A549 (cell line): ENCODE results near the gene SND1.

ENCODE experiments used
- BHLHE40 ChIP-seq: IDR thresholded peaks from 2 replicates; pipeline ENCODE4 v1.6.1; 2012; ENCODE audit warnings: low read depth, low read length, inconsistent platforms
- CEBPB ChIP-seq, 2 experiments: fragments of >200 bp in 1 of 2; sonication (Bioruptor Twin) in 1 of 2; formaldehyde crosslinking in 1 of 2; IDR thresholded peaks; 2 replicates each; pipeline ENCODE4 v1.6.1; 2012 to 2016
- CHD2 ChIP-seq: fragments of 150-350 bp; IDR thresholded peaks from 2 replicates; pipeline ENCODE4 v1.6.1; 2014; ENCODE audit warnings: low read length; ENCODE audit not compliant: partially characterized antibody
- EP300 ChIP-seq, 2 experiments: fragments of >200 bp; sonication (Bioruptor Twin); formaldehyde crosslinking; IDR thresholded peaks; 2 replicates in 1 of 2; 3 replicates in 1 of 2; pipeline ENCODE4 v1.6.1; 2016 to 2017
- MYC ChIP-seq: IDR thresholded peaks from 2 replicates; pipeline ENCODE4 v1.6.1; 2012; ENCODE audit warnings: mild to moderate bottlenecking, inconsistent platforms, low read length, improper control_type of control experiment, borderline replicate concordance
- POLR2A ChIP-seq: IDR thresholded peaks from 2 replicates; pipeline ENCODE4 v1.6.1; 2012; ENCODE audit warnings: mild to moderate bottlenecking, low read length
- RFX5 ChIP-seq: fragments of 450-650 bp; IDR thresholded peaks from 2 replicates; pipeline ENCODE4 v1.7.1; 2014; ENCODE audit warnings: antibody characterized with exemption, mild to moderate bottlenecking, moderate library complexity
- RNF2 ChIP-seq: fragments of 200-600 bp; sonication (generic); IDR thresholded peaks from 2 replicates; pipeline ENCODE4 v1.6.1; 2016; ENCODE audit warnings: low read depth, mild to moderate bottlenecking, antibody characterized with exemption, moderate library complexity, borderline replicate concordance
- SREBF2 ChIP-seq: fragments of 450-650 bp; IDR thresholded peaks from 2 replicates; pipeline ENCODE4 v1.6.1; 2014; ENCODE audit warnings: mild to moderate bottlenecking, moderate library complexity
- TF ChIP-seq, protein P1 (sequence below): IDR thresholded peaks from 2 replicates; pipeline ENCODE4 v1.6.1; 2012
- TF ChIP-seq, protein P2 (sequence below): fragments of >200 bp; sonication (Bioruptor Twin); formaldehyde crosslinking; IDR thresholded peaks from 3 replicates; pipeline ENCODE4 v1.5.1; 2016

DNA sequence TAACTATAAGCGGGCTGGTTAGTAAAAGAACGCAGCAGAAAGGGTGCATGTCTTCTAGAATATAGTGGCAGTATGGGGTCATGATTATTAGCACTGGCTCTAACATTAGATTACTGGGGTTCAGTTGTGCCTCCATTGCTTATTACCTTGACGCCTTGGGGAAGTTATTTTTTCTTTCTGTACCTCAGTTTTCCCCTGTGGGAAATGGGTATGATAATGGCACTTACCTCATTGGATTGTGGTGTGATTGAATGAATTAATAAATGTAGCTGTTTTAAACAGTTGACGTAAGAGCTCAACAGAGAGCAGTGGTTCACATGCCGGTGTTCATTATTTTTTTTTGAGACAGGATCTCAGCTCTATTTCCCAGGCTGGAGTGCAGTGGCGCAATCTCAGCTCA, 262.7 kb downstream of the SND1 start:
- no peak for TF ChIP-seq CEBPB (IDR thresholded peaks at IDR 0.05)
- TF ChIP-seq, protein P1, sequence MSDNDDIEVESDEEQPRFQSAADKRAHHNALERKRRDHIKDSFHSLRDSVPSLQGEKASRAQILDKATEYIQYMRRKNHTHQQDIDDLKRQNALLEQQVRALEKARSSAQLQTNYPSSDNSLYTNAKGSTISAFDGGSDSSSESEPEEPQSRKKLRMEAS, result no peak
- TF ChIP-seq, protein P2, sequence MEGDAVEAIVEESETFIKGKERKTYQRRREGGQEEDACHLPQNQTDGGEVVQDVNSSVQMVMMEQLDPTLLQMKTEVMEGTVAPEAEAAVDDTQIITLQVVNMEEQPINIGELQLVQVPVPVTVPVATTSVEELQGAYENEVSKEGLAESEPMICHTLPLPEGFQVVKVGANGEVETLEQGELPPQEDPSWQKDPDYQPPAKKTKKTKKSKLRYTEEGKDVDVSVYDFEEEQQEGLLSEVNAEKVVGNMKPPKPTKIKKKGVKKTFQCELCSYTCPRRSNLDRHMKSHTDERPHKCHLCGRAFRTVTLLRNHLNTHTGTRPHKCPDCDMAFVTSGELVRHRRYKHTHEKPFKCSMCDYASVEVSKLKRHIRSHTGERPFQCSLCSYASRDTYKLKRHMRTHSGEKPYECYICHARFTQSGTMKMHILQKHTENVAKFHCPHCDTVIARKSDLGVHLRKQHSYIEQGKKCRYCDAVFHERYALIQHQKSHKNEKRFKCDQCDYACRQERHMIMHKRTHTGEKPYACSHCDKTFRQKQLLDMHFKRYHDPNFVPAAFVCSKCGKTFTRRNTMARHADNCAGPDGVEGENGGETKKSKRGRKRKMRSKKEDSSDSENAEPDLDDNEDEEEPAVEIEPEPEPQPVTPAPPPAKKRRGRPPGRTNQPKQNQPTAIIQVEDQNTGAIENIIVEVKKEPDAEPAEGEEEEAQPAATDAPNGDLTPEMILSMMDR, result no peak
- no peak for TF ChIP-seq RFX5
- no peak for TF ChIP-seq MYC
- TF ChIP-seq POLR2A, result no peak
- TF ChIP-seq BHLHE40, result no peak
- no peak for TF ChIP-seq EP300 (IDR thresholded peaks at IDR 0.05)
- no peak for TF ChIP-seq RNF2
- no peak for TF ChIP-seq SREBF2
- TF ChIP-seq CHD2, result no peak
